ENCODE data around the gene CNN3.

Gene CNN3

GRCh38 chr1:94907136-94907535 lies 19.8 kb downstream of the CNN3 start:
- no peak overlapping the region for H3K4me3 ChIP-seq (ENCODE audit: insufficient read depth, low read depth, low read length)
- H3K27me3 ChIP-seq (ENCODE audit: control insufficient read depth, insufficient read depth, low read length, poor library complexity, severe bottlenecking), result no peaks in the 10 kb centered on the region
- H3K4me1 ChIP-seq (ENCODE audit: control insufficient read depth, insufficient read depth, low read length), result peaks cover 6% of the 10 kb centered on the region
- no peaks in the 10 kb centered on the region for H3K9me3 ChIP-seq (ENCODE audit: control insufficient read depth, low read length)
- peaks cover 15% of the 10 kb centered on the region for H3K36me3 ChIP-seq (ENCODE audit: control insufficient read depth, insufficient read depth, low read length)
- WGBS, 2 experiments, result 96 to 98% methylated on average over 3 of the region's 3 CpGs
- no peak overlapping the region for H3K27ac ChIP-seq (ENCODE audit: insufficient read depth, low read depth, low read length, poor library complexity, severe bottlenecking)

GRCh38 chr1:94906382-94906781 lies 20.5 kb downstream of the CNN3 start:
- Histone ChIP-seq H3K27ac (ENCODE audit: insufficient read depth, low read depth, low read length, poor library complexity, severe bottlenecking) (no peak overlapping the region), H3K36me3 (ENCODE audit: control insufficient read depth, insufficient read depth, low read length) (peaks cover 22% of the 10 kb centered on the region), H3K4me3 (ENCODE audit: insufficient read depth, low read depth, low read length) (no peak overlapping the region), H3K4me1 (ENCODE audit: control insufficient read depth, insufficient read depth, low read length) (peaks cover 6% of the 10 kb centered on the region), H3K9me3 (ENCODE audit: control insufficient read depth, low read length) (no peaks in the 10 kb centered on the region), H3K27me3 (ENCODE audit: control insufficient read depth, insufficient read depth, low read length, poor library complexity, severe bottlenecking) (no peaks in the 10 kb centered on the region)
- 94 to 98% methylated on average over 3 to 4 of the region's 5 CpGs for WGBS, 2 experiments

GRCh38 chr1:94905207-94905606 lies 21.7 kb downstream of the CNN3 start:
- Histone ChIP-seq H3K27ac (ENCODE audit: insufficient read depth, low read depth, low read length, poor library complexity, severe bottlenecking) (no peak overlapping the region), H3K36me3 (ENCODE audit: control insufficient read depth, insufficient read depth, low read length) (peaks cover 27% of the 10 kb centered on the region), H3K9me3 (ENCODE audit: control insufficient read depth, low read length) (no peaks in the 10 kb centered on the region), H3K4me1 (ENCODE audit: control insufficient read depth, insufficient read depth, low read length) (peaks cover 6% of the 10 kb centered on the region), H3K27me3 (ENCODE audit: control insufficient read depth, insufficient read depth, low read length, poor library complexity, severe bottlenecking) (no peaks in the 10 kb centered on the region), H3K4me3 (ENCODE audit: insufficient read depth, low read depth, low read length) (no peak overlapping the region)
- WGBS, 2 experiments, result 96 to 97% methylated on average over 4 of the region's 4 CpGs

GRCh38 chr1:94903280-94904009 lies 23.5 kb downstream of the CNN3 start:
- 93% methylated on average over 6 to 7 of the region's 7 CpGs for WGBS, 2 experiments
- Histone ChIP-seq H3K36me3 (ENCODE audit: control insufficient read depth, insufficient read depth, low read length) (peaks cover 42% of the 10 kb centered on the region), H3K9me3 (ENCODE audit: control insufficient read depth, low read length) (no peaks in the 10 kb centered on the region), H3K27me3 (ENCODE audit: control insufficient read depth, insufficient read depth, low read length, poor library complexity, severe bottlenecking) (no peaks in the 10 kb centered on the region), H3K4me3 (ENCODE audit: insufficient read depth, low read depth, low read length) (no peak overlapping the region), H3K4me1 (ENCODE audit: control insufficient read depth, insufficient read depth, low read length) (no peaks in the 10 kb centered on the region), H3K27ac (ENCODE audit: insufficient read depth, low read depth, low read length, poor library complexity, severe bottlenecking) (no peak overlapping the region)

- no peaks in the 10 kb centered on the region for H3K4me1 ChIP-seq (ENCODE audit: control insufficient read depth, insufficient read depth, low read length)
- no peak overlapping the region for H3K4me3 ChIP-seq (ENCODE audit: insufficient read depth, low read depth, low read length)
- peaks cover 45% of the 10 kb centered on the region for H3K36me3 ChIP-seq (ENCODE audit: control insufficient read depth, insufficient read depth, low read length)
- H3K27me3 ChIP-seq (ENCODE audit: control insufficient read depth, insufficient read depth, low read length, poor library complexity, severe bottlenecking), result no peaks in the 10 kb centered on the region
- no peak overlapping the region for H3K27ac ChIP-seq (ENCODE audit: insufficient read depth, low read depth, low read length, poor library complexity, severe bottlenecking)
- no peaks in the 10 kb centered on the region for H3K9me3 ChIP-seq (ENCODE audit: control insufficient read depth, low read length)
- 95 to 96% methylated on average over 4 of the region's 4 CpGs for WGBS, 2 experiments
These were observed 25.1 kb downstream of the CNN3 start for GRCh38 chr1:94901841-94902240.

GRCh38 chr1:94899756-94900155 lies 27.2 kb downstream of the CNN3 start:
- H3K27ac ChIP-seq (ENCODE audit: insufficient read depth, low read depth, low read length, poor library complexity, severe bottlenecking), result no peak overlapping the region
- no peaks in the 10 kb centered on the region for H3K4me1 ChIP-seq (ENCODE audit: control insufficient read depth, insufficient read depth, low read length)
- H3K36me3 ChIP-seq (ENCODE audit: control insufficient read depth, insufficient read depth, low read length), result peaks cover 60% of the 10 kb centered on the region
- H3K9me3 ChIP-seq (ENCODE audit: control insufficient read depth, low read length), result no peaks in the 10 kb centered on the region
- no peaks in the 10 kb centered on the region for H3K27me3 ChIP-seq (ENCODE audit: control insufficient read depth, insufficient read depth, low read length, poor library complexity, severe bottlenecking)
- H3K4me3 ChIP-seq (ENCODE audit: insufficient read depth, low read depth, low read length), result no peak overlapping the region
- 93 to 94% methylated on average over 1 of the region's 1 CpG for WGBS, 2 experiments

GRCh38 chr1:94898491-94899385 lies 28.2 kb downstream of the CNN3 start:
- no peaks in the 10 kb centered on the region for H3K4me1 ChIP-seq (ENCODE audit: control insufficient read depth, insufficient read depth, low read length)
- WGBS, 2 experiments, result 95 to 97% methylated on average over 7 of the region's 7 CpGs
- H3K27me3 ChIP-seq (ENCODE audit: control insufficient read depth, insufficient read depth, low read length, poor library complexity, severe bottlenecking), result no peaks in the 10 kb centered on the region
- H3K36me3 ChIP-seq (ENCODE audit: control insufficient read depth, insufficient read depth, low read length), result peaks cover 60% of the 10 kb centered on the region
- H3K4me3 ChIP-seq (ENCODE audit: insufficient read depth, low read depth, low read length), result no peak overlapping the region
- no peak overlapping the region for H3K27ac ChIP-seq (ENCODE audit: insufficient read depth, low read depth, low read length, poor library complexity, severe bottlenecking)
- H3K9me3 ChIP-seq (ENCODE audit: control insufficient read depth, low read length), result no peaks in the 10 kb centered on the region

GRCh38 chr1:94895518-94895917 lies 31.4 kb downstream of the CNN3 start:
- H3K27ac ChIP-seq (ENCODE audit: insufficient read depth, low read depth, low read length, poor library complexity, severe bottlenecking), result no peak overlapping the region
- no peaks in the 10 kb centered on the region for H3K4me1 ChIP-seq (ENCODE audit: control insufficient read depth, insufficient read depth, low read length)
- H3K9me3 ChIP-seq (ENCODE audit: control insufficient read depth, low read length), result no peaks in the 10 kb centered on the region
- H3K27me3 ChIP-seq (ENCODE audit: control insufficient read depth, insufficient read depth, low read length, poor library complexity, severe bottlenecking), result no peaks in the 10 kb centered on the region
- WGBS, 2 experiments, result 100% methylated on average over 1 of the region's 1 CpG
- H3K36me3 ChIP-seq (ENCODE audit: control insufficient read depth, insufficient read depth, low read length), result peaks cover 43% of the 10 kb centered on the region
- H3K4me3 ChIP-seq (ENCODE audit: insufficient read depth, low read depth, low read length), result no peak overlapping the region

- Histone ChIP-seq H3K4me1 (ENCODE audit: control insufficient read depth, insufficient read depth, low read length) (no peaks in the 10 kb centered on the region), H3K27ac (ENCODE audit: insufficient read depth, low read depth, low read length, poor library complexity, severe bottlenecking) (peak overlapping the region; percentile 40)
- 55 to 69% methylated on average over 3 to 4 of the region's 4 CpGs for WGBS, 2 experiments
These were observed 32.3 kb downstream of the CNN3 start for GRCh38 chr1:94894630-94895029.

GRCh38 chr1:94892604-94893254 lies 34.2 kb downstream of the CNN3 start:
- peaks cover 4% of the 10 kb centered on the region for H3K4me1 ChIP-seq (ENCODE audit: control insufficient read depth, insufficient read depth, low read length)
- no peaks in the 10 kb centered on the region for H3K27me3 ChIP-seq (ENCODE audit: control insufficient read depth, insufficient read depth, low read length, poor library complexity, severe bottlenecking)
- WGBS, 2 experiments, result 92 to 97% methylated on average over 4 of the region's 4 CpGs
- H3K4me3 ChIP-seq (ENCODE audit: insufficient read depth, low read depth, low read length), result no peak overlapping the region
- H3K9me3 ChIP-seq (ENCODE audit: control insufficient read depth, low read length), result no peaks in the 10 kb centered on the region
- peaks cover 17% of the 10 kb centered on the region for H3K36me3 ChIP-seq (ENCODE audit: control insufficient read depth, insufficient read depth, low read length)
- peak overlapping the region; percentile 53 for H3K27ac ChIP-seq (ENCODE audit: insufficient read depth, low read depth, low read length, poor library complexity, severe bottlenecking)

More at GRCh38 chr1:94894630-94895029, 32.3 kb downstream of the CNN3 start:
- no peaks in the 10 kb centered on the region for H3K9me3 ChIP-seq (ENCODE audit: control insufficient read depth, low read length)
- H3K36me3 ChIP-seq (ENCODE audit: control insufficient read depth, insufficient read depth, low read length), result peaks cover 34% of the 10 kb centered on the region
- no peaks in the 10 kb centered on the region for H3K27me3 ChIP-seq (ENCODE audit: control insufficient read depth, insufficient read depth, low read length, poor library complexity, severe bottlenecking)
- no peak overlapping the region for H3K4me3 ChIP-seq (ENCODE audit: insufficient read depth, low read depth, low read length)
